Nephron (organoid): Measurements from ENCODE around the gene DRC7.

Experiments used
- H3K27ac Mint-ChIP-seq, 3 experiments: 2 replicates each; pipeline ENCODE4 v1.8.0; 2020; ENCODE audit warnings: mixed read lengths in 3 of 3, mild to moderate bottlenecking in 2 of 3, moderate library complexity in 1 of 3
- H3K27me3 Mint-ChIP-seq: 2 replicates; pipeline ENCODE4 v1.8.0; 2021; ENCODE audit warnings: low read depth, mild to moderate bottlenecking, moderate library complexity, mixed read lengths
- H3K36me3 Mint-ChIP-seq: 2 replicates; pipeline ENCODE4 v1.8.0; 2020; ENCODE audit warnings: low read depth, mixed read lengths
- H3K4me1 Mint-ChIP-seq: 2 replicates; pipeline ENCODE4 v1.8.0; 2020; ENCODE audit warnings: mixed read lengths
- H3K4me3 Mint-ChIP-seq, 3 experiments: 2 replicates each; pipeline ENCODE4 v1.8.0; 2020; ENCODE audit warnings: mild to moderate bottlenecking in 3 of 3, mixed read lengths in 3 of 3, moderate library complexity in 2 of 3
- H3K9me3 Mint-ChIP-seq: 2 replicates; pipeline ENCODE4 v1.8.0; 2020; ENCODE audit warnings: mixed read lengths
- TF ChIP-seq, protein P1 (sequence below), 3 experiments: fragments of 200-600 bp; sonication (generic); IDR thresholded peaks; one replicate each; pipeline ENCODE4 v1.5.0; 2021; ENCODE audit warnings: antibody characterized with exemption in 3 of 3; ENCODE audit not compliant: unreplicated experiment in 3 of 3

Gene DRC7

DNA sequence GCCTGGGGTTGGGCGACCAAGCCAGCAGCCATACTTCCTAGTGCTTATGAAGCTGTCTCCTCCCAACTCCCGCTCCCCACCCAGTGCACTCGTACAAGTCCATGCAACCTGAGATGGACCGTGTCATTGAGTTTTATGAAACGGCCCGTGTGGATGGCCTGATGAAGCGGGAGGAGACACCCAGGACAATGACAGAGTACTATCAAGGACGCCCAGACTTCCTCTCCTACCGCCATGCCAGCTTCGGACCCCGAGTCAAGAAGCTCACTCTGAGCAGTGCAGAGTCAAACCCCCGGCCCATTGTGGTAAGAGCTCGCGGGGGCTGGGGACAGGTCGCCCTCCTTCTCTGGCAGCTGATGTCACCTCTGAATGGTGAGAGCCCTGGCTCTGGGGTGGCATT lies 29.9 kb downstream of the DRC7 start:
- no peaks in the 10 kb centered on the region for H3K36me3 Mint-ChIP-seq
- H3K27ac Mint-ChIP-seq, result no peak overlapping the region
- H3K9me3 Mint-ChIP-seq, result no peaks in the 10 kb centered on the region
- TF ChIP-seq, protein P1, sequence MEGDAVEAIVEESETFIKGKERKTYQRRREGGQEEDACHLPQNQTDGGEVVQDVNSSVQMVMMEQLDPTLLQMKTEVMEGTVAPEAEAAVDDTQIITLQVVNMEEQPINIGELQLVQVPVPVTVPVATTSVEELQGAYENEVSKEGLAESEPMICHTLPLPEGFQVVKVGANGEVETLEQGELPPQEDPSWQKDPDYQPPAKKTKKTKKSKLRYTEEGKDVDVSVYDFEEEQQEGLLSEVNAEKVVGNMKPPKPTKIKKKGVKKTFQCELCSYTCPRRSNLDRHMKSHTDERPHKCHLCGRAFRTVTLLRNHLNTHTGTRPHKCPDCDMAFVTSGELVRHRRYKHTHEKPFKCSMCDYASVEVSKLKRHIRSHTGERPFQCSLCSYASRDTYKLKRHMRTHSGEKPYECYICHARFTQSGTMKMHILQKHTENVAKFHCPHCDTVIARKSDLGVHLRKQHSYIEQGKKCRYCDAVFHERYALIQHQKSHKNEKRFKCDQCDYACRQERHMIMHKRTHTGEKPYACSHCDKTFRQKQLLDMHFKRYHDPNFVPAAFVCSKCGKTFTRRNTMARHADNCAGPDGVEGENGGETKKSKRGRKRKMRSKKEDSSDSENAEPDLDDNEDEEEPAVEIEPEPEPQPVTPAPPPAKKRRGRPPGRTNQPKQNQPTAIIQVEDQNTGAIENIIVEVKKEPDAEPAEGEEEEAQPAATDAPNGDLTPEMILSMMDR (IDR thresholded peaks at IDR 0.05; ENCODE audit: unreplicated experiment in 3 of 3), result no peak
- no peaks in the 10 kb centered on the region for H3K4me1 Mint-ChIP-seq
- H3K27me3 Mint-ChIP-seq, result peaks cover 3% of the 10 kb centered on the region
- H3K4me3 Mint-ChIP-seq, result no peak overlapping the region

DNA sequence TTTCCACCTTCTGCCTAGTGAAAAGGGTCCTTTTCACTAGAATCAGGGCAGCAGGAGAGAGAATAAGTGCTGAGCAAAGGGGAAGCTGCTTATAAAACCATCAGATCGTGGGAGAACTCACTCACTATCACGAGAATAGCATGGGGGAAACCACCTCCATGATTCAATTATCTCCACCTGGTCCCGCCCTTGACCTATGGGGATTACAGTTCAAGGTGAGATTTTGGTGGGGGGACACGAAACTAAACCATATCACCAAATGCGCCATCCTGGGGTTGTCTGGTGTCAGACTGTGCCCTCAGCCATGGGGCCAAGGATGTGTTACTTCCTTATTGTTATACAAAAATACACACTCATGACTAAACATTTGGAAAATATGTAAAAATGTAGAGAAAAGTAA lies 30.5 kb downstream of the DRC7 start:
- TF ChIP-seq, protein P1 (IDR thresholded peaks at IDR 0.05; ENCODE audit: unreplicated experiment in 3 of 3), result no peak
- H3K4me3 Mint-ChIP-seq, result no peak overlapping the region
- no peaks in the 10 kb centered on the region for H3K9me3 Mint-ChIP-seq
- H3K27me3 Mint-ChIP-seq, result peaks cover 3% of the 10 kb centered on the region
- H3K36me3 Mint-ChIP-seq, result no peaks in the 10 kb centered on the region
- H3K4me1 Mint-ChIP-seq, result no peaks in the 10 kb centered on the region
- no peak overlapping the region for H3K27ac Mint-ChIP-seq

DNA sequence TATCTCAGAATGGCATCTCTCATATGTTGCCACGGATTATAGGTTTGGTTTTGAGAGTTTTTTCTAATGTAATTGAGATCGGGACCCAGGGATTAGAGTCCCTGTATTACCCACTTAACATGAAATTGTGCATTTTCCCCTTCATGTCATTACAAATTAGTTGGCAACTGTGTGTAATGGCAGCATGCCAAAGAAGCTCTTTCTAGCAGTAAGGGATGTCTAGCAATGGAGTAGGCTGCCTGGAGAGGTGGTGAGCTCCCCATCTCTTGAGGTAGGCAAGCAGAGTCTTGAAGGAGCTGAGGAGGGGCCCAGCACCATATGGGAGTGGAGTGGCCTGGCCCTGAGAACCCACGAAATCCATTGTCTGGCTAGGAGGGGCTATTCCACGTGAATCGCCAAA lies 30.9 kb downstream of the DRC7 start:
- H3K4me1 Mint-ChIP-seq, result no peaks in the 10 kb centered on the region
- no peak overlapping the region for H3K27ac Mint-ChIP-seq
- H3K9me3 Mint-ChIP-seq, result no peaks in the 10 kb centered on the region
- TF ChIP-seq, protein P1 (IDR thresholded peaks at IDR 0.05; ENCODE audit: unreplicated experiment in 3 of 3), result no peak
- H3K4me3 Mint-ChIP-seq, result no peak overlapping the region
- H3K36me3 Mint-ChIP-seq, result no peaks in the 10 kb centered on the region
- peaks cover 3% of the 10 kb centered on the region for H3K27me3 Mint-ChIP-seq

DNA sequence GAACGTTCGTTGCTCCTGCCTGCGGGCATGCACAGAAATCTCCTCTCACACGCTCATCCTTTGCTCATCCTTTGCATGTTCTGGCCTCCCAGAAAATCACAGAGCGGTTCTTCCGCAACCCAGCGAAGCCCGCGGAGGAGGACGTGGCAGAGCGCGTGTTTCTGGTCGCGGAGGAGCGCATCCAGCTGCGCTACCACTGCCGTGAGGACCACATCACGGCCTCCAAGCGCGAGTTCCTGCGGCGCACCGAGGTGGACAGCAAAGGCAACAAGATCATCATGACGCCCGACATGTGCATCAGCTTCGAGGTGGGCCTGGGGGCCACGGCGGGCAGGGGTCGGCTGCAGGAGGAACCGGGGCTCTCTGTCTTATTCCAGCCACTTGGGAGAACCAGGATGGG lies 31.4 kb downstream of the DRC7 start:
- peaks cover 3% of the 10 kb centered on the region for H3K27me3 Mint-ChIP-seq
- no peaks in the 10 kb centered on the region for H3K4me1 Mint-ChIP-seq
- no peaks in the 10 kb centered on the region for H3K9me3 Mint-ChIP-seq
- H3K4me3 Mint-ChIP-seq, result no peak overlapping the region
- TF ChIP-seq, protein P1 (IDR thresholded peaks at IDR 0.05; ENCODE audit: unreplicated experiment in 3 of 3), result no peak
- H3K27ac Mint-ChIP-seq, result no peak overlapping the region
- H3K36me3 Mint-ChIP-seq, result no peaks in the 10 kb centered on the region

DNA sequence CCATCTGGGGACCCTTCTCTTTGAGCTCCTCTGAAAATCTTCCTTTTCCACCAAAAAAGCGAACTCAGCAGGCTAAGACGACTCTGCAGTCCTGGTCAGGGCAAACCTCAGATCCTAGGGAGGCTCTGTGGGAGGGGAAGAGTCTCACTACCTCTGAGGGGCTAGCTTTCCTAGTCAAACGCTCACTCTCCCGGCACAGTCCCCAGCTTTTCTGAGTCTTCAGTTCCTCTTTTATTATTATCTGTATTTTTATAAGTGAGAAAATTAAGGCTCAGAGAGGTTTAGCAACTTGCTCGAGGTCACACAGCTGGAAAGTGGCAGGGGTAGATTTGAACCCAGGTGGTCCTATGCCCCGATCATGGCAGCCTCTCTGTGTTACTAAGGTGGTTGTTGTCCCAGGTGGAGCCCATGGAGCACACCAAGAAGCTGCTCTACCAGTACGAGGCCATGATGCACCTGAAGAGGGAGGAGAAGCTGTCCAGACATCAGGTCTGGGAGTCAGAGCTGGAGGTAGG lies 31.9 kb downstream of the DRC7 start:
- no peaks in the 10 kb centered on the region for H3K36me3 Mint-ChIP-seq
- peaks cover 5% of the 10 kb centered on the region for H3K4me1 Mint-ChIP-seq
- H3K27ac Mint-ChIP-seq, result no peak overlapping the region
- no peak overlapping the region for H3K4me3 Mint-ChIP-seq
- TF ChIP-seq, protein P1 (IDR thresholded peaks at IDR 0.05; ENCODE audit: unreplicated experiment in 3 of 3), result no peak
- H3K27me3 Mint-ChIP-seq, result peaks cover 3% of the 10 kb centered on the region
- no peaks in the 10 kb centered on the region for H3K9me3 Mint-ChIP-seq

DNA sequence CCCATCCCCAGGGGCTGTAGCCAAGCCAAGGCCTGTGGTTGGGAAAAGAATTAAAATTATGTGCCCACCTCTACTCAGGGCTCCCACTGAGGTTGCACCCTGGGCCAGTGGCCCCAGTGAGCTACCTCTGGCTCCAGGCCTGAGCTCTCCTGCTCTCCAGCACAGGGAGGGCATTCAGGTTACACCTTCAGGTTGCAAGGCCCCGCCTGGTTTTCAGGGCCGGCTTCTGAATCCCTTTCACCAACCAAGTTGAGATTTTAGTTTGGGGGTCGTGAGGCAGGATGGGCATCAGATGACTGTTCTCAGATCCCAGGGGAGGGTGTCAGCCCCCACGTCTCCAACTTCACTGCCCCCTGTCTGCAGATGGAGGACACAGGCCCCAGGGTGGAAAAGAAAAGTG lies 33.0 kb downstream of the DRC7 start:
- Mint-ChIP-seq H3K36me3 (no peaks in the 10 kb centered on the region), H3K4me1 (peaks cover 5% of the 10 kb centered on the region), H3K4me3 (no peak overlapping the region), H3K27ac (no peak overlapping the region), H3K9me3 (no peaks in the 10 kb centered on the region), H3K27me3 (peaks cover 3% of the 10 kb centered on the region)
- TF ChIP-seq, protein P1 (IDR thresholded peaks at IDR 0.05; ENCODE audit: unreplicated experiment in 3 of 3), result no peak
